Bronchial epithelial cell (primary cell): ENCODE data around the gene LIPK. TPM values are rescaled to one million over a fixed set of nuclear protein-coding genes. Genes with fewer than 3 reads are reported as not detected.

ENCODE experiments used
- DNase-seq: peaks from one replicate; pipeline ENCODE4 v3.0.0-alpha.2; 2010; ENCODE audit warnings: low read depth
- FAIRE-seq: peaks from 2 replicates; lab custom pipeline; 2011; peaks lifted over from hg19 to GRCh38; lab: Jason Lieb, UNC
- H3K27me3 ChIP-seq: 2 replicates; pipeline ENCODE4 v1.5.1; 2011; ENCODE audit warnings: low read length; ENCODE audit not compliant: control insufficient read depth, insufficient read depth
- H3K36me3 ChIP-seq: 2 replicates; pipeline ENCODE4 v1.5.1; 2011; ENCODE audit warnings: low read length; ENCODE audit not compliant: control insufficient read depth, insufficient read depth
- H3K4me3 ChIP-seq: 2 replicates; pipeline ENCODE4 v1.5.1; 2011; ENCODE audit warnings: mild to moderate bottlenecking, low read depth, low read length, control low read depth
- total RNA-seq: library from RNA; depleted of rRNA; stranded (reverse); fragments of >200 nt; gene quantifications from 2 replicates; pipeline ENCODE4 v1.2.1, GENCODE V29; 2014
- TF ChIP-seq, protein P1 (sequence below): IDR thresholded peaks from 2 replicates; pipeline ENCODE4 v1.5.1; 2011; ENCODE audit warnings: mild to moderate bottlenecking, moderate library complexity, low read length, control low read depth, inconsistent platforms; ENCODE audit not compliant: insufficient read depth, severe bottlenecking

LIPK gene
- total RNA-seq, 1 donor from 2014 or later = not detected

DNA sequence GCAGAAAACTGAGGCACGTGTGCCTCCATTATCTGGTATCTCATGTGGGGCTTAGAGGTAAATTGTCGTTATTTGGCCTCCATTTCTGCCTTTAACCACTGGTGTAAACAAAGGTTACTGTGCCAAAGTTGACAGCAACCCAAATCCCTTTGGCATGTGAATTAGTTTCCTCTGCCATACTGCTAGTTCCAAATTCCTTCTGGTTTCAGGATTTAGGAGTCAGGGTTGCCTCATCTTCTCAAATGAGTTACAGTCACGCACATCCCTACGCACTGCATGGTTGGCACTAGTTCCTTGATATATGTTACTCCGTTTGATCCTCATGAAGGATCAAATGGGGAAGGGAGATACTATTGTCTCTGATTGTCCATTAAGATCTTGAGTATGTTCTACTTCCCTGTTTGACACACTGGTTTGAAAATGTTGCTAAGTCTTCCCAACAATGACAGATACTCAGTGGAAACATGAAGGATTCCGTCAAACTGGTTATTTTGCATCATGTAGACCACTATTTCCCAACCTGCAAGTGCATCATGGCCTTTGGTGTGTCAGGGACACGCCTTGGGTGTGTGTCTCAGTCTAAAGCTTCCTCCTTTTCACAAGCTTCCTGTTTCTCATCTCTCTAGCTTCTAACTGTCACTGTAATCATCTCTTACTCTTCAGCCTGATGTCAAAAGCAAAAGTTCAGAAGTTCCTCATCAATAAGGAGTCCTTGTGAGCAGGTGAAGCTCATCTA lies 53.5 kb downstream of the LIPK start, which contains the start of gene LIPN:
Gene LIPN (plus strand): TSS at position 655 of the 736 bp plus-strand sequence. CDS start 1,386 bp downstream, outside the sequence.
- TF ChIP-seq, protein P1, sequence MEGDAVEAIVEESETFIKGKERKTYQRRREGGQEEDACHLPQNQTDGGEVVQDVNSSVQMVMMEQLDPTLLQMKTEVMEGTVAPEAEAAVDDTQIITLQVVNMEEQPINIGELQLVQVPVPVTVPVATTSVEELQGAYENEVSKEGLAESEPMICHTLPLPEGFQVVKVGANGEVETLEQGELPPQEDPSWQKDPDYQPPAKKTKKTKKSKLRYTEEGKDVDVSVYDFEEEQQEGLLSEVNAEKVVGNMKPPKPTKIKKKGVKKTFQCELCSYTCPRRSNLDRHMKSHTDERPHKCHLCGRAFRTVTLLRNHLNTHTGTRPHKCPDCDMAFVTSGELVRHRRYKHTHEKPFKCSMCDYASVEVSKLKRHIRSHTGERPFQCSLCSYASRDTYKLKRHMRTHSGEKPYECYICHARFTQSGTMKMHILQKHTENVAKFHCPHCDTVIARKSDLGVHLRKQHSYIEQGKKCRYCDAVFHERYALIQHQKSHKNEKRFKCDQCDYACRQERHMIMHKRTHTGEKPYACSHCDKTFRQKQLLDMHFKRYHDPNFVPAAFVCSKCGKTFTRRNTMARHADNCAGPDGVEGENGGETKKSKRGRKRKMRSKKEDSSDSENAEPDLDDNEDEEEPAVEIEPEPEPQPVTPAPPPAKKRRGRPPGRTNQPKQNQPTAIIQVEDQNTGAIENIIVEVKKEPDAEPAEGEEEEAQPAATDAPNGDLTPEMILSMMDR = no peak
- Histone ChIP-seq H3K4me3 (no peak within 1 kb of the TSS), H3K27me3 (no peaks in the 10 kb centered on the region), H3K36me3 (no peaks in the 10 kb centered on the region)
- peak; percentile 76 for DNase-seq
- FAIRE-seq = peak; percentile 96

- FAIRE-seq = no peak
- Histone ChIP-seq H3K4me3 (no peak overlapping the region), H3K36me3 (no peaks in the 10 kb centered on the region), H3K27me3 (no peaks in the 10 kb centered on the region)
- DNase-seq = no peak
- TF ChIP-seq, protein P1 = no peak
Observed at GRCh38 chr10:88762906-88763305, 56.9 kb downstream of the LIPK start.

DNA sequence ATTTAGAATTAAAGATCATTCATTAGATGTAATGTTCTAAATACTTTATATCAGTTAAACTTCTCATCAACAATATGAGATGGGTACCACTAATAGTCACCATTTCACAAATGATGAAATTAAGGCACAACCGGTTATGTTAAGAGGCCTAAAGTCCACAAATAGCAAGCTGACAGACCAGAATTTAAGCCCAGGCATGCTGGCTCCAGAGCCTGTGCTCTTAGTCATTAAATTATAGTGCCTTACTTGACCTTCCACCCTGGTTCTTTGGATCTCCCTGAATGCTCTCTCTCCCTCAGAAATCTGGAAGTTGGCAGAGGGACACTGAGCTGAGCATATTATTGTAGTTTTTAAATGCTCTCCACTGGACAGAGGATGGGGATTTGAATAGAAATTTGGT lies 57.4 kb downstream of the LIPK start:
- Histone ChIP-seq H3K4me3 (no peak overlapping the region), H3K27me3 (no peaks in the 10 kb centered on the region), H3K36me3 (no peaks in the 10 kb centered on the region)
- TF ChIP-seq, protein P1 = no peak
- DNase-seq (peak; percentile 50), FAIRE-seq (no peak)

GRCh38 chr10:88764110-88764509 lies 58.1 kb downstream of the LIPK start:
- H3K4me3 ChIP-seq = no peak overlapping the region
- TF ChIP-seq, protein P1 = no peak
- no peaks in the 10 kb centered on the region for H3K36me3 ChIP-seq
- no peaks in the 10 kb centered on the region for H3K27me3 ChIP-seq
- DNase-seq (no peak), FAIRE-seq (no peak)

GRCh38 chr10:88765816-88766215 lies 59.8 kb downstream of the LIPK start:
- DNase-seq (no peak), FAIRE-seq (no peak)
- Histone ChIP-seq H3K4me3 (no peak overlapping the region), H3K27me3 (no peaks in the 10 kb centered on the region), H3K36me3 (no peaks in the 10 kb centered on the region)
- TF ChIP-seq, protein P1 = no peak

- TF ChIP-seq, protein P1 = no peak
- no peaks in the 10 kb centered on the region for H3K36me3 ChIP-seq
- H3K4me3 ChIP-seq = no peak overlapping the region
- DNase-seq (no peak), FAIRE-seq (no peak)
- H3K27me3 ChIP-seq = no peaks in the 10 kb centered on the region
Observed at GRCh38 chr10:88769384-88769783, 63.3 kb downstream of the LIPK start.
